IMR-90 (cell line): ENCODE data around the gene PSRC1. TPM values are rescaled to one million over a fixed set of nuclear protein-coding genes. Genes with fewer than 3 reads are reported as not detected.

ENCODE experiments used
- ATAC-seq: fragments of 200-7000 bp; cut with Tn5 transposase; 2 replicates; pipeline ENCODE4 v1.9.1; 2020; ENCODE audit warnings: low read depth, mild to moderate bottlenecking, moderate library complexity
- BruUV-seq: library from RNA; stranded (reverse); fragments of 400-500 nt; replicated peaks from 2 replicates; lab custom pipeline; 2021; lab: Mats Ljungman, UMichigan
- CTCF ChIA-PET: fragments of 300-600 bp; formaldehyde crosslinking; extraction: SDS; loops from one replicate; lab custom pipeline; 2021; ENCODE audit warnings: antibody characterized with exemption; lab: Yijun Ruan, JAX
- POLR2A ChIA-PET: fragments of 300-600 bp; sonication (Branson Sonifier 250); formaldehyde crosslinking; loops from one replicate; lab custom pipeline; 2022; ENCODE audit warnings: antibody characterized with exemption; ENCODE audit not compliant: unreplicated experiment; lab: Charles Lee
- DNase-seq: peaks from one replicate; pipeline ENCODE4 v3.0.0; 2013
- H2AFZ ChIP-seq: replicated peaks from 2 replicates; pipeline ENCODE3; 2013; ENCODE audit warnings: low read length, mild to moderate bottlenecking; ENCODE audit not compliant: poor library complexity
- H2AK5ac ChIP-seq: 2 replicates; pipeline ENCODE4 v1.6.1; 2013; ENCODE audit warnings: low read depth, low read length, inconsistent platforms
- H2AK9ac ChIP-seq: replicated peaks from 2 replicates; pipeline ENCODE3; 2013; ENCODE audit warnings: mild to moderate bottlenecking, low read depth, low read length, moderate library complexity; ENCODE audit not compliant: poor library complexity
- H2BK120ac ChIP-seq: 2 replicates; pipeline ENCODE4 v1.6.1; 2013; ENCODE audit warnings: low read depth, low read length, inconsistent platforms
- H2BK15ac ChIP-seq: 3 replicates; pipeline ENCODE4 v1.6.1; 2013; ENCODE audit warnings: low read depth, low read length, inconsistent platforms
- H2BK20ac ChIP-seq: 2 replicates; pipeline ENCODE4 v1.6.1; 2013; ENCODE audit warnings: low read depth, mild to moderate bottlenecking, inconsistent platforms, low read length, moderate library complexity
- H2BK5ac ChIP-seq: 2 replicates; pipeline ENCODE4 v1.6.1; 2013; ENCODE audit warnings: mild to moderate bottlenecking, low read depth, low read length, inconsistent platforms; ENCODE audit not compliant: poor library complexity, severe bottlenecking
- H3K14ac ChIP-seq: replicated peaks from 2 replicates; pipeline ENCODE4 v1.6.1; 2013; ENCODE audit warnings: low read depth, low read length, inconsistent platforms
- H3K18ac ChIP-seq: 2 replicates; pipeline ENCODE4 v1.6.1; 2013; ENCODE audit warnings: low read depth, low read length, control low read depth
- H3K23ac ChIP-seq: 2 replicates; pipeline ENCODE4 v1.6.1; 2013; ENCODE audit warnings: low read depth, low read length, inconsistent platforms
- H3K27ac ChIP-seq: 2 replicates; pipeline ENCODE4 v1.5.1; 2013; ENCODE audit warnings: mild to moderate bottlenecking, control low read depth, low read length; ENCODE audit not compliant: insufficient read depth
- H3K27me3 ChIP-seq: 2 replicates; pipeline ENCODE4 v1.6.1; 2013; ENCODE audit warnings: low read length; ENCODE audit not compliant: control insufficient read depth, insufficient read depth
- H3K36me3 ChIP-seq: 2 replicates; pipeline ENCODE4 v1.6.1; 2013; ENCODE audit warnings: low read length, mixed read lengths; ENCODE audit not compliant: control insufficient read depth, insufficient read depth
- H3K4ac ChIP-seq: 2 replicates; pipeline ENCODE4 v1.6.1; 2013; ENCODE audit warnings: low read depth, low read length, inconsistent platforms
- H3K4me1 ChIP-seq: 2 replicates; pipeline ENCODE4 v1.6.1; 2013; ENCODE audit warnings: low read length, mixed read lengths; ENCODE audit not compliant: control insufficient read depth, insufficient read depth
- H3K4me2 ChIP-seq: 2 replicates; pipeline ENCODE4 v1.6.1; 2013; ENCODE audit warnings: low read depth, mild to moderate bottlenecking, control low read depth, low read length, moderate library complexity
- H3K4me3 ChIP-seq: 2 replicates; pipeline ENCODE4 v1.5.1; 2013; ENCODE audit warnings: low read depth, mild to moderate bottlenecking, control low read depth, low read length, moderate library complexity; ENCODE audit not compliant: insufficient read depth
- H3K56ac ChIP-seq: 2 replicates; pipeline ENCODE4 v1.6.1; 2013; ENCODE audit warnings: low read length, inconsistent platforms; ENCODE audit not compliant: insufficient read depth; ENCODE audit errors: extremely low read depth
- H3K79me1 ChIP-seq, 2 experiments: 2 replicates each; pipeline ENCODE4 v1.6.1; 2013; ENCODE audit warnings: low read length in 2 of 2, inconsistent platforms in 1 of 2, low read depth in 1 of 2
- H3K9ac ChIP-seq: 2 replicates; pipeline ENCODE4 v1.6.1; 2013; ENCODE audit warnings: low read depth, low read length, control low read depth
- H3K9me1 ChIP-seq: 2 replicates; pipeline ENCODE4 v1.6.1; 2013; ENCODE audit warnings: low read length, inconsistent platforms; ENCODE audit not compliant: insufficient read depth
- H3K9me3 ChIP-seq: 2 replicates; pipeline ENCODE4 v1.6.1; 2013; ENCODE audit warnings: low read length; ENCODE audit not compliant: control insufficient read depth, insufficient read depth
- H4K20me1 ChIP-seq: 2 replicates; pipeline ENCODE4 v1.6.1; 2013; ENCODE audit warnings: low read length, inconsistent platforms; ENCODE audit not compliant: insufficient read depth
- H4K5ac ChIP-seq: 2 replicates; pipeline ENCODE4 v1.6.1; 2013; ENCODE audit warnings: mild to moderate bottlenecking, low read depth, low read length, control low read depth
- H4K8ac ChIP-seq, 2 experiments: 2 replicates each; pipeline ENCODE4 v1.6.1; 2013; ENCODE audit warnings: low read depth in 2 of 2, low read length in 2 of 2, control low read depth in 1 of 2, inconsistent platforms in 1 of 2
- H4K91ac ChIP-seq: 2 replicates; pipeline ENCODE4 v1.6.1; 2013; ENCODE audit warnings: low read depth, low read length, inconsistent platforms; ENCODE audit not compliant: insufficient read depth
- CHD1 ChIP-seq: IDR thresholded peaks from 2 replicates; pipeline ENCODE4 v1.6.1; 2012; ENCODE audit warnings: low read depth, low read length, improper control_type of control experiment
- FOS ChIP-seq: fragments of 150-350 bp; IDR thresholded peaks from 2 replicates; pipeline ENCODE4 v1.6.1; 2016; ENCODE audit warnings: low read depth, low read length
- MAFK ChIP-seq: IDR thresholded peaks from 2 replicates; pipeline ENCODE4 v1.6.1; 2012; ENCODE audit warnings: low read depth, low read length, improper control_type of control experiment
- MAZ ChIP-seq: IDR thresholded peaks from 2 replicates; pipeline ENCODE4 v1.6.1; 2012; ENCODE audit warnings: low read depth, mild to moderate bottlenecking, low read length, improper control_type of control experiment, moderate library complexity, borderline replicate concordance
- MXI1 ChIP-seq: IDR thresholded peaks from 2 replicates; pipeline ENCODE4 v1.6.1; 2012; ENCODE audit warnings: low read depth, mild to moderate bottlenecking, low read length, moderate library complexity, borderline replicate concordance
- WGBS, 2 experiments: methylation state at CpG; one replicate each; pipeline versions ENCODE4 v1.1.5 to v1.1.7; 2013; ENCODE audit warnings: missing lambda C conversion rate in 2 of 2; ENCODE audit not compliant: insufficient read length in 1 of 2; ENCODE audit errors: extremely low coverage in 2 of 2; 5-methylcytosine and 5-hydroxymethylcytosine counted together
- dilution Hi-C: fragments of 300-500 bp; cut with HindIII; formaldehyde crosslinking; loops from one replicate; pipeline ENCODE4 v1.14.3; 2018; ENCODE audit warnings: low sequenced_read_pairs; ENCODE audit not compliant: unreplicated experiment
- in situ Hi-C: fragments of 300-500 bp; cut with MboI; formaldehyde crosslinking; loops from 3 replicates; pipeline ENCODE4 v1.14.3; 2019; ENCODE audit warnings: low sequenced_read_pairs, inconsistent platforms, mixed read lengths
- intact Hi-C: fragments of 100-400 bp; cut with micrococcal nuclease; formaldehyde crosslinking; loops from 2 replicates; pipeline ENCODE4 v1.10.0; 2022
- polyA plus RNA-seq, 3 experiments: library from polyadenylated mRNA; depleted of rRNA; stranded (reverse); fragments of >200 nt; gene quantifications; 2 replicates each; pipeline ENCODE4 v1.2.3, GENCODE V29; 2012; ENCODE audit warnings: low replicate concordance in 1 of 3
- total RNA-seq: library from RNA; depleted of rRNA; stranded (reverse); fragments of >200 nt; gene quantifications from 2 replicates; pipeline ENCODE4 v1.2.3, GENCODE V29; 2012
- TF ChIP-seq, protein P1 (sequence below): fragments of 150-350 bp; IDR thresholded peaks from 2 replicates; pipeline ENCODE4 v1.6.1; 2016; ENCODE audit warnings: low read depth, mild to moderate bottlenecking, low read length, moderate library complexity, borderline replicate concordance

The PSRC1 gene
- total and polyA plus RNA-seq, 2 of the 4 experiments (the other 2 are of a cell fraction), result 34.6 to 40.3 TPM

GRCh38 chr1:109241841-109242345, 41.1 kb downstream of the PSRC1 start:
- POLR2A ChIA-PET, result interaction anchor here (0.6 kb wide), 1 partner anchor 8 kb away, joined by 3 read pairs; no protein-coding TSS in a partner anchor
- peaks cover 22% of the 10 kb centered on the region for H4K20me1 ChIP-seq
- H3K79me1 ChIP-seq, result peaks cover 0 to 20% of the 10 kb centered on the region in 2 experiments; a peak in 2 of 4 replicates
- peaks cover 11% of the 10 kb centered on the region for H3K4me1 ChIP-seq
- H2BK15ac ChIP-seq, result no peak overlapping the region
- dilution Hi-C loops, result no loop called here
- no peak overlapping the region for H4K8ac ChIP-seq
- no peak overlapping the region for H4K91ac ChIP-seq
- no peak overlapping the region for H2BK5ac ChIP-seq
- in situ Hi-C loops, result no loop called here
- ATAC-seq (peak; percentile 2; the same call in 1 of the 2 replicates), DNase-seq (no peak)
- H3K9me3 ChIP-seq, result no peaks in the 10 kb centered on the region
- H2AK5ac ChIP-seq, result peak overlapping the region; percentile 17; the same call in 1 of the 2 replicates
- no peak overlapping the region for H3K56ac ChIP-seq
- no peak overlapping the region for H3K9ac ChIP-seq
- no peaks in the 10 kb centered on the region for H3K27me3 ChIP-seq
- H3K18ac ChIP-seq, result no peak overlapping the region
- H2BK120ac ChIP-seq, result no peak overlapping the region
- peak overlapping the region; percentile 25 for H2AK9ac ChIP-seq
- H3K4me3 ChIP-seq, result no peak overlapping the region
- H3K4ac ChIP-seq, result no peak overlapping the region
- H3K9me1 ChIP-seq, result peaks cover 14% of the 10 kb centered on the region
- no peak overlapping the region for H3K4me2 ChIP-seq
- TF ChIP-seq CHD1 (no peak), MAZ (no peak), FOS (no peak), MAFK (no peak), MXI1 (no peak)
- TF ChIP-seq, protein P1, sequence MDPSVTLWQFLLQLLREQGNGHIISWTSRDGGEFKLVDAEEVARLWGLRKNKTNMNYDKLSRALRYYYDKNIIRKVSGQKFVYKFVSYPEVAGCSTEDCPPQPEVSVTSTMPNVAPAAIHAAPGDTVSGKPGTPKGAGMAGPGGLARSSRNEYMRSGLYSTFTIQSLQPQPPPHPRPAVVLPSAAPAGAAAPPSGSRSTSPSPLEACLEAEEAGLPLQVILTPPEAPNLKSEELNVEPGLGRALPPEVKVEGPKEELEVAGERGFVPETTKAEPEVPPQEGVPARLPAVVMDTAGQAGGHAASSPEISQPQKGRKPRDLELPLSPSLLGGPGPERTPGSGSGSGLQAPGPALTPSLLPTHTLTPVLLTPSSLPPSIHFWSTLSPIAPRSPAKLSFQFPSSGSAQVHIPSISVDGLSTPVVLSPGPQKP, result no peak
- H3K27ac ChIP-seq, result no peak overlapping the region
- H3K14ac ChIP-seq, result peak overlapping the region; percentile 5; the same call in 1 of the 2 replicates
- H3K23ac ChIP-seq, result no peak overlapping the region; the same call in 1 of the 2 replicates
- peaks cover 21% of the 10 kb centered on the region for H3K36me3 ChIP-seq
- BruUV-seq, result no TSS peak
- intact Hi-C loops, result no loop called here
- H2BK20ac ChIP-seq, result no peak overlapping the region
- H2AFZ ChIP-seq, result peak overlapping the region; percentile 29
- WGBS, 2 experiments, result 50% methylated on average over 1 of the region's 8 CpGs; no CpG with 5 or more reads in 1 of the 2 experiments
- CTCF ChIA-PET, result no interaction called here
- H4K5ac ChIP-seq, result no peak overlapping the region
